Colonic mucosa (tissue), 4 donors: ENCODE results near the gene METRN. TPM values are rescaled to one million over a fixed set of nuclear protein-coding genes. Genes with fewer than 3 reads are reported as not detected.
"Not testable (repeated sequence)": the region's sequence is repeated elsewhere in the genome, so short reads cannot be mapped to it uniquely, and the experiment has no call there.

Experiments used
- DNase-seq: peaks from one replicate; pipeline ENCODE4 v3.0.0-alpha.2; 2020
- H3K27ac ChIP-seq: fragments of 200-600 bp; one replicate; pipeline ENCODE4 v1.8.0; 2021
- H3K27me3 ChIP-seq: fragments of 200-600 bp; one replicate; pipeline ENCODE4 v1.8.0; 2021
- H3K36me3 ChIP-seq: fragments of 200-600 bp; one replicate; pipeline ENCODE4 v1.8.0; 2021
- H3K4me1 ChIP-seq: fragments of 200-600 bp; one replicate; pipeline ENCODE4 v1.8.0; 2021; ENCODE audit warnings: mild to moderate bottlenecking
- H3K4me3 ChIP-seq: fragments of 200-600 bp; one replicate; pipeline ENCODE4 v1.8.0; 2021
- H3K9ac ChIP-seq, 2 donors: one replicate each; pipeline ENCODE4 v1.7.0; 2013; ENCODE audit warnings: control low read depth in 2 of 2, low read depth in 2 of 2, low read length in 2 of 2
- H3K9me3 ChIP-seq: fragments of 200-600 bp; one replicate; pipeline ENCODE4 v1.8.0; 2021
- CTCF ChIP-seq: fragments of 200-600 bp; IDR thresholded peaks from one replicate; pipeline ENCODE4 v1.8.0; 2022; ENCODE audit warnings: antibody characterized with exemption, mild to moderate bottlenecking
- intact Hi-C: fragments of 100-400 bp; cut with DNase I; formaldehyde crosslinking; loops from one replicate; pipeline ENCODE4 v1.14.1; 2022
- total RNA-seq, 2 donors: library from RNA; stranded (reverse); fragmentation: NEBNext Ultra II Directional in 1 of 2; extraction: Animal tissue kit (Norgen Biotek cat#: 25700) in 1 of 2; gene quantifications; one replicate each; pipeline ENCODE4 v1.2.1, GENCODE V29; 2021
- donor health status: healthy.
- donor health status: DM: no; HTN: no; CAD: no.
- donor health status: DM: no; HTN: no; CAD: no.

METRN gene
- total RNA-seq, 2 donors from 2014 or later = 23.3 to 50.0 TPM

GRCh38 chr16:752007-752312 lies 37.0 kb downstream of the METRN start:
- TF ChIP-seq CTCF = no peak
- H3K27me3 ChIP-seq = peaks cover 12% of the 10 kb centered on the region
- no peak overlapping the region for H3K4me3 ChIP-seq
- H3K9me3 ChIP-seq = no peaks in the 10 kb centered on the region
- H3K9ac ChIP-seq = no peak overlapping the region
- DNase-seq = no peak
- intact Hi-C loops = no loop called here
- no peaks in the 10 kb centered on the region for H3K36me3 ChIP-seq
- no peaks in the 10 kb centered on the region for H3K4me1 ChIP-seq
- H3K27ac ChIP-seq = no peak overlapping the region

- DNase-seq, H3K4me3 ChIP-seq, H3K9me3 ChIP-seq, H3K27ac ChIP-seq, intact Hi-C loops, H3K36me3 ChIP-seq, H3K9ac ChIP-seq, H3K4me1 ChIP-seq: not testable (repeated sequence)
- peaks cover 12% of the 10 kb centered on the region for H3K27me3 ChIP-seq
Observed at GRCh38 chr16:754121-754607, 39.2 kb downstream of the METRN start.

GRCh38 chr16:754656-755055 lies 39.7 kb downstream of the METRN start:
- H3K4me3 ChIP-seq = no peak overlapping the region
- DNase-seq = no peak
- H3K27ac ChIP-seq = no peak overlapping the region
- peaks cover 12% of the 10 kb centered on the region for H3K27me3 ChIP-seq
- no peak overlapping the region for H3K9ac ChIP-seq
- intact Hi-C loops = no loop called here
- H3K36me3 ChIP-seq = no peaks in the 10 kb centered on the region
- no peaks in the 10 kb centered on the region for H3K4me1 ChIP-seq
- no peak for TF ChIP-seq CTCF
- no peaks in the 10 kb centered on the region for H3K9me3 ChIP-seq

GRCh38 chr16:756428-756827 lies 41.5 kb downstream of the METRN start:
- Histone ChIP-seq H3K27me3 (peaks cover 15% of the 10 kb centered on the region), H3K4me3 (no peak overlapping the region), H3K9ac (no peak overlapping the region), H3K4me1 (no peaks in the 10 kb centered on the region), H3K36me3 (no peaks in the 10 kb centered on the region), H3K9me3 (no peaks in the 10 kb centered on the region), H3K27ac (no peak overlapping the region)
- no peak for TF ChIP-seq CTCF
- intact Hi-C loops = no loop called here
- DNase-seq = no peak

GRCh38 chr16:759110-759910 lies 44.4 kb downstream of the METRN start:
- intact Hi-C loops = no loop called here
- Histone ChIP-seq H3K9me3 (no peaks in the 10 kb centered on the region), H3K4me3 (no peak overlapping the region), H3K27ac (no peak overlapping the region), H3K36me3 (no peaks in the 10 kb centered on the region), H3K27me3 (peaks cover 4% of the 10 kb centered on the region), H3K9ac (no peak overlapping the region), H3K4me1 (no peaks in the 10 kb centered on the region)
- no peak for DNase-seq
- TF ChIP-seq CTCF = no peak

GRCh38 chr16:760065-760464 lies 45.1 kb downstream of the METRN start:
- peaks cover 4% of the 10 kb centered on the region for H3K27me3 ChIP-seq
- no peaks in the 10 kb centered on the region for H3K4me1 ChIP-seq
- DNase-seq = no peak
- no peak overlapping the region for H3K9ac ChIP-seq
- no peak overlapping the region for H3K4me3 ChIP-seq
- no peak for TF ChIP-seq CTCF
- no peaks in the 10 kb centered on the region for H3K9me3 ChIP-seq
- no peaks in the 10 kb centered on the region for H3K36me3 ChIP-seq
- H3K27ac ChIP-seq = no peak overlapping the region
- intact Hi-C loops = no loop called here
